ENCODE measurements around the gene ZSCAN12. TPM values are rescaled to one million over a fixed set of nuclear protein-coding genes. Genes with fewer than 3 reads are reported as not detected.
"Not testable (repeated sequence)": the region's sequence is repeated elsewhere in the genome, so short reads cannot be mapped to it uniquely, and the experiment has no call there.

The ZSCAN12 gene
- polyA plus RNA-seq, 1 donor from 2014 or later = 20.3 TPM

- not testable (repeated sequence) for H3F3A ChIP-seq (ENCODE audit: insufficient read depth, low read length, poor library complexity, severe bottlenecking); H3K27me3 ChIP-seq (ENCODE audit: insufficient read depth, low read depth, low read length); H3K9me2 ChIP-seq (ENCODE audit: insufficient read depth, low read length); H4K20me1 ChIP-seq (ENCODE audit: insufficient read depth); H3K27ac ChIP-seq (ENCODE audit: low read length); H3K79me2 ChIP-seq (replicated peaks; ENCODE audit: insufficient read depth, low read length); H3K9me3 ChIP-seq (ENCODE audit: low read length); H3K36me3 ChIP-seq (ENCODE audit: insufficient read depth, low read length)
- Histone ChIP-seq H2AFZ (ENCODE audit: low read depth, low read length) (peak overlapping the region; percentile 88), H3K4me2 (ENCODE audit: low read length) (peak overlapping the region; percentile 40), H3K4me3 (ENCODE audit: low read length) (peak overlapping the region; percentile 70), H3K9ac (ENCODE audit: low read length) (peak overlapping the region; percentile 56)
These were observed 48.0 kb upstream of the ZSCAN12 start for GRCh38 chr6:28447512-28447906.

DNA sequence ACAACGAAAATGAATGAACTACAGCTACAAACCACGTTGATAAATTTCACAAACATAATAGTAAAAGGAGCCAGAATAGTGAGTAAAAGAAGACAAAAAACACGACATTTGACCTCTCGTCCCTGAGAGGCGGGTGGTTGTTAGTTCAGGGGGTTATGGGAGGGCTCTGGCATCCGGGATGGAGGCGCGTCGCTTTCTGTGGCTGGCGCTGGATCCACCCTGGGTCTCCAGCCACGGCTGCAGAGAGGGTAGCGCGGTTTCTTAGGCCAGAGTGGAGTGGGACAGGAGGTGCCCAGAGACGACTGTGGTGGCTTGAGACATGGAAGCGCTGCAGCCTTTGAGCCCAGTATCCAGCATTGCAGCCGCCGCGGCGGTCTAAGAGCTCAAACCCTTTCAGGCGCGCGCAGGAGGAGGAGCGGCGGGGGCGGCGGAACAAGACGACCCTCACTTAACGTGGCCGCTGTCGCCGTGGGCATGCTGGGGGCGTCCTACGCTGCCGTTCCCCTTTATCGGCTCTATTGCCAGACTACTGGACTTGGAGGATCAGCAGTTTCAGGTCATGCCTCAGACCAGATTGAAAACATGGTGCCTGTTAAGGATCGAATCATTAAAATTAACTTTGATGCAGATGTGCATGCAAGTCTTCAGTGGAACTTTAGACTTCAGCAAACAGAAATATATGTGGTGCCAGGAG lies 47.4 kb upstream of the ZSCAN12 start:
- H3K9ac ChIP-seq (ENCODE audit: low read length) = peak overlapping the region; percentile 56
- no peaks in the 10 kb centered on the region for H4K20me1 ChIP-seq (ENCODE audit: insufficient read depth)
- no peaks in the 10 kb centered on the region for H3K9me3 ChIP-seq (ENCODE audit: low read length)
- peak overlapping the region; percentile 40 for H3K4me2 ChIP-seq (ENCODE audit: low read length)
- H3K9me2 ChIP-seq (ENCODE audit: insufficient read depth, low read length) = no peaks in the 10 kb centered on the region
- TF ChIP-seq TAF1 (IDR thresholded peaks at IDR 0.05; ENCODE audit: low read depth) (no peak), EZH2 (IDR thresholded peaks at IDR 0.05; ENCODE audit: borderline replicate concordance, insufficient read depth, low read length, poor library complexity, severe bottlenecking) (no peak), REST (IDR thresholded peaks at IDR 0.05; ENCODE audit: borderline replicate concordance) (no peak), MXI1 (conservative IDR thresholded peaks at IDR 0.05; ENCODE audit: poor library complexity, severe bottlenecking) (no peak), POLR2AphosphoS5 (IDR thresholded peaks at IDR 0.05) (no peak), SMC3 (conservative IDR thresholded peaks at IDR 0.05; ENCODE audit: poor library complexity) (no peak)
- TF ChIP-seq, protein P1, sequence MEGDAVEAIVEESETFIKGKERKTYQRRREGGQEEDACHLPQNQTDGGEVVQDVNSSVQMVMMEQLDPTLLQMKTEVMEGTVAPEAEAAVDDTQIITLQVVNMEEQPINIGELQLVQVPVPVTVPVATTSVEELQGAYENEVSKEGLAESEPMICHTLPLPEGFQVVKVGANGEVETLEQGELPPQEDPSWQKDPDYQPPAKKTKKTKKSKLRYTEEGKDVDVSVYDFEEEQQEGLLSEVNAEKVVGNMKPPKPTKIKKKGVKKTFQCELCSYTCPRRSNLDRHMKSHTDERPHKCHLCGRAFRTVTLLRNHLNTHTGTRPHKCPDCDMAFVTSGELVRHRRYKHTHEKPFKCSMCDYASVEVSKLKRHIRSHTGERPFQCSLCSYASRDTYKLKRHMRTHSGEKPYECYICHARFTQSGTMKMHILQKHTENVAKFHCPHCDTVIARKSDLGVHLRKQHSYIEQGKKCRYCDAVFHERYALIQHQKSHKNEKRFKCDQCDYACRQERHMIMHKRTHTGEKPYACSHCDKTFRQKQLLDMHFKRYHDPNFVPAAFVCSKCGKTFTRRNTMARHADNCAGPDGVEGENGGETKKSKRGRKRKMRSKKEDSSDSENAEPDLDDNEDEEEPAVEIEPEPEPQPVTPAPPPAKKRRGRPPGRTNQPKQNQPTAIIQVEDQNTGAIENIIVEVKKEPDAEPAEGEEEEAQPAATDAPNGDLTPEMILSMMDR (IDR thresholded peaks at IDR 0.05; ENCODE audit: poor library complexity, severe bottlenecking) = no peak
- H3F3A ChIP-seq (ENCODE audit: insufficient read depth, low read length, poor library complexity, severe bottlenecking) = no peaks in the 10 kb centered on the region
- no peaks in the 10 kb centered on the region for H3K36me3 ChIP-seq (ENCODE audit: insufficient read depth, low read length)
- H2AFZ ChIP-seq (ENCODE audit: low read depth, low read length) = peak overlapping the region; percentile 88
- H3K27me3 ChIP-seq (ENCODE audit: insufficient read depth, low read depth, low read length) = no peaks in the 10 kb centered on the region
- H3K4me3 ChIP-seq (ENCODE audit: low read length) = peak overlapping the region; percentile 70
- H3K79me2 ChIP-seq (replicated peaks; ENCODE audit: insufficient read depth, low read length) = peaks cover 10% of the 10 kb centered on the region
- H3K27ac ChIP-seq (ENCODE audit: low read length) = no peak overlapping the region

DNA sequence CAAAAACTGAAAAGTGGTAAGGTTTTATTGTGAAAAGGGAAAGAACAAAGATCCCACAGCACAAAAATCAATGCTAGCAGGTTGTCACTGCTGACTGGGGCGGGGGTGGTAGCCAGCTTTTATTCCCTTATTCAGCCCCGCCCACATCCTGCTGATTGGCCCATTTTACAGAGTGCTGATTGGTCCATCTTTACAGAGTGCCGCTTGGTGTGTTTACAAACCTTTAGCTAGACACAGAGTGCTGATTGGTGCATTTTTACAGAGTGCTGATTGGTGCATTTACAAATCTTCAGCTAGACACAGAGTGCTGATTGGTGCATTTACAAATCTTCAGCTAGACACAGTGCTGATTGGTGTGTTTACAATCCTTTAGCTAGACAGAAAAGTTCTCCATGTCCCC lies 45.2 kb upstream of the ZSCAN12 start:
- not testable (repeated sequence) for H3K27me3 ChIP-seq (ENCODE audit: insufficient read depth, low read depth, low read length); H3K9me3 ChIP-seq (ENCODE audit: low read length); H3K36me3 ChIP-seq (ENCODE audit: insufficient read depth, low read length); H3K4me2 ChIP-seq (ENCODE audit: low read length); H3K4me3 ChIP-seq (ENCODE audit: low read length); H3F3A ChIP-seq (ENCODE audit: insufficient read depth, low read length, poor library complexity, severe bottlenecking); H2AFZ ChIP-seq (ENCODE audit: low read depth, low read length); H3K27ac ChIP-seq (ENCODE audit: low read length); H3K9me2 ChIP-seq (ENCODE audit: insufficient read depth, low read length); H3K9ac ChIP-seq (ENCODE audit: low read length); H4K20me1 ChIP-seq (ENCODE audit: insufficient read depth)
- H3K79me2 ChIP-seq (replicated peaks; ENCODE audit: insufficient read depth, low read length) = peaks cover 18% of the 10 kb centered on the region

All from neural cell (in vitro differentiated cells).